Endodermal cell (in vitro differentiated cells): ENCODE data around the gene TGFBR3L. TPM values are rescaled to one million over a fixed set of nuclear protein-coding genes. Genes with fewer than 3 reads are reported as not detected.

Source experiments
- DNase-seq: peaks from one replicate; pipeline ENCODE4 v3.0.0-alpha.2; 2017
- H3K27ac ChIP-seq: 2 replicates; pipeline ENCODE4 v1.5.1; 2013; ENCODE audit warnings: mild to moderate bottlenecking, low read depth, low read length, moderate library complexity
- H3K27me3 ChIP-seq: 2 replicates; pipeline ENCODE4 v1.6.1; 2013; ENCODE audit warnings: mild to moderate bottlenecking, low read length, moderate library complexity; ENCODE audit not compliant: insufficient read depth, control insufficient read depth, poor library complexity, severe bottlenecking
- H3K36me3 ChIP-seq: 2 replicates; pipeline ENCODE4 v1.7.0; 2013; ENCODE audit warnings: mild to moderate bottlenecking, low read length, moderate library complexity; ENCODE audit not compliant: control insufficient read depth, insufficient read depth
- H3K4me1 ChIP-seq: one replicate; pipeline ENCODE4 v1.7.0; 2013; ENCODE audit warnings: low read length; ENCODE audit not compliant: control insufficient read depth, insufficient read depth
- H3K4me3 ChIP-seq: 2 replicates; pipeline ENCODE4 v1.5.1; 2013; ENCODE audit warnings: mild to moderate bottlenecking, low read length, moderate library complexity
- H3K9ac ChIP-seq: 2 replicates; pipeline ENCODE4 v1.6.1; 2013; ENCODE audit warnings: mild to moderate bottlenecking, low read length, moderate library complexity; ENCODE audit not compliant: poor library complexity, severe bottlenecking; ENCODE audit errors: extremely low read depth
- H3K9me3 ChIP-seq: 2 replicates; pipeline ENCODE4 v1.6.1; 2013; ENCODE audit warnings: mild to moderate bottlenecking, low read length, moderate library complexity; ENCODE audit not compliant: control insufficient read depth
- H3K27ac Mint-ChIP-seq: 2 replicates; pipeline ENCODE4 v1.8.0; 2020; ENCODE audit warnings: mixed read lengths
- H3K27me3 Mint-ChIP-seq: 2 replicates; pipeline ENCODE4 v1.8.0; 2021; ENCODE audit warnings: mild to moderate bottlenecking, mixed read lengths; ENCODE audit not compliant: insufficient read depth
- H3K36me3 Mint-ChIP-seq: 2 replicates; pipeline ENCODE4 v1.8.0; 2020; ENCODE audit warnings: low read depth, mixed read lengths
- H3K4me1 Mint-ChIP-seq: 2 replicates; pipeline ENCODE4 v1.8.0; 2020; ENCODE audit warnings: mixed read lengths
- H3K4me3 Mint-ChIP-seq: 2 replicates; pipeline ENCODE4 v1.8.0; 2020; ENCODE audit warnings: mild to moderate bottlenecking, moderate library complexity, mixed read lengths
- H3K9me3 Mint-ChIP-seq: 2 replicates; pipeline ENCODE4 v1.8.0; 2020; ENCODE audit warnings: mild to moderate bottlenecking, mixed read lengths
- CTCF ChIP-seq: fragments of 200-600 bp; sonication (generic); conservative IDR thresholded peaks from 2 replicates; pipeline ENCODE4 v1.5.0; 2021; ENCODE audit warnings: antibody characterized with exemption, mild to moderate bottlenecking
- WGBS, 2 experiments: methylation state at CpG; one replicate each; pipeline versions ENCODE4 v1.1.5 to v1.1.7; 2013; ENCODE audit warnings: missing lambda C conversion rate in 2 of 2, mixed read lengths in 1 of 2; ENCODE audit not compliant: insufficient coverage in 1 of 2, insufficient read length in 1 of 2; 5-methylcytosine and 5-hydroxymethylcytosine counted together
- total RNA-seq, 2 donors: library from RNA; stranded (reverse); fragmentation: NEBNext Ultra II Directional in 1 of 2; extraction: Animal tissue kit (Norgen Biotek cat#: 25700) in 1 of 2; gene quantifications; 2 replicates in 1 of 2; 3 replicates in 1 of 2; pipeline ENCODE4 v1.2.1, GENCODE V29; 2021

The TGFBR3L gene
- total RNA-seq, 2 donors from 2014 or later: 0.84 to 2.2 TPM

DNA sequence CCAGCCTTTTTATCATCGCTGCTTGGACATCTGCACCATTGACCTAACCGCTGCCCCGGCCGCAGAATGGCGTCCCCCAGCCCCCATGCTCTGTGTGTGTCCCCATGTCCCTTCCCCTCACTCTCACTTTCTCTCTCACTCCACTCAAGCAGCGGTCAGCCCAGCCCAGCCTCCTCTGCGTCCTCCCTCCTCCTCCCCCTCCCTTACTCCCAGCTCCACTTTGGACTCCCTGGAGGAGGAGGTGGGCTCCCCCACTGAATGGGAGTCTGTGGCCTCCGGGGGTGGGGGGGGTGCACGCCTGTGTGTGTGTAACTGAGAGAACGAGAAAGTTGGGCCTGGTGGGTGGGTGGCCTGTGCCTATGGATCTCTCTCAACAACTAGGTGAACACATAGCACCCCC, 8.8 kb upstream of the TGFBR3L start:
- no peak for DNase-seq
- H3K27ac ChIP-seq: no peak overlapping the region
- 94 to 100% methylated on average over 4 to 10 of the region's 10 CpGs for WGBS, 2 experiments
- peaks cover 9% of the 10 kb centered on the region for H3K36me3 Mint-ChIP-seq
- H3K4me3 Mint-ChIP-seq: peak overlapping the region; percentile 81
- no peaks in the 10 kb centered on the region for H3K4me1 ChIP-seq
- TF ChIP-seq CTCF: no peak
- no peaks in the 10 kb centered on the region for H3K9me3 ChIP-seq
- peak overlapping the region; percentile 12 for H3K27ac Mint-ChIP-seq
- peaks cover 11% of the 10 kb centered on the region for H3K4me1 Mint-ChIP-seq
- no peak overlapping the region for H3K9ac ChIP-seq
- H3K27me3 ChIP-seq: no peaks in the 10 kb centered on the region
- H3K36me3 ChIP-seq: peaks cover 21% of the 10 kb centered on the region
- no peaks in the 10 kb centered on the region for H3K27me3 Mint-ChIP-seq
- H3K4me3 ChIP-seq: no peak overlapping the region
- H3K9me3 Mint-ChIP-seq: no peaks in the 10 kb centered on the region

DNA sequence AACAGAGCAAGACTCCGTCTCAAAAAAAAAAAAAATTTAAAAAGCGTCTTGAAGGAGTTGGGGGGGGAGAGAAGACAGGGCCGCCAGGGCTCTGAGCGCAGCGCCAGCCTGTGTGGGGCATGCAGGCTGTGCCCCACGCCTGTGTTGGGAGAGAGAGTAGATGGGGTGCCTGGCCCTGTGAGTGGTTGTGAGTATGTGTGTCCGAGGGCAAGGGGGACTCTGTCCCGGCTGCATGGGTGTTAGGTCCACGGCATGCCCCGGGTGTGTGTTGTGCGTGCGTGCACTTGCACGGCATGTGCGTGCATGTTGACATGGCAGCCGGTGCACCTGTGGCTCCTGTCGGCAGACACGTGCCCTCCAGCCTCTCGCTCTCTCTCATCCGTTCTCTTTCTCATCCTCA, 7.5 kb upstream of the TGFBR3L start:
- no peak overlapping the region for H3K4me3 Mint-ChIP-seq
- H3K4me1 Mint-ChIP-seq: peaks cover 11% of the 10 kb centered on the region
- H3K27me3 Mint-ChIP-seq: no peaks in the 10 kb centered on the region
- H3K4me1 ChIP-seq: no peaks in the 10 kb centered on the region
- no peak for TF ChIP-seq CTCF
- no peak overlapping the region for H3K4me3 ChIP-seq
- H3K9me3 ChIP-seq: no peaks in the 10 kb centered on the region
- H3K9ac ChIP-seq: no peak overlapping the region
- no peaks in the 10 kb centered on the region for H3K9me3 Mint-ChIP-seq
- 95 to 97% methylated on average over 17 to 19 of the region's 19 CpGs for WGBS, 2 experiments
- no peak for DNase-seq
- H3K36me3 ChIP-seq: peaks cover 30% of the 10 kb centered on the region
- H3K27ac Mint-ChIP-seq: no peak overlapping the region
- H3K27ac ChIP-seq: no peak overlapping the region
- H3K36me3 Mint-ChIP-seq: peaks cover 15% of the 10 kb centered on the region
- H3K27me3 ChIP-seq: no peaks in the 10 kb centered on the region

GRCh38 chr19:7907544-7907943, 7.1 kb upstream of the TGFBR3L start:
- DNase-seq: no peak
- no peaks in the 10 kb centered on the region for H3K27me3 ChIP-seq
- no peak overlapping the region for H3K4me3 Mint-ChIP-seq
- H3K36me3 Mint-ChIP-seq: peaks cover 15% of the 10 kb centered on the region
- no peaks in the 10 kb centered on the region for H3K4me1 ChIP-seq
- H3K4me3 ChIP-seq: no peak overlapping the region
- WGBS, 2 experiments: 93 to 97% methylated on average over 5 to 11 of the region's 11 CpGs
- H3K4me1 Mint-ChIP-seq: peaks cover 11% of the 10 kb centered on the region
- no peaks in the 10 kb centered on the region for H3K27me3 Mint-ChIP-seq
- H3K27ac ChIP-seq: no peak overlapping the region
- no peak overlapping the region for H3K27ac Mint-ChIP-seq
- H3K36me3 ChIP-seq: peaks cover 30% of the 10 kb centered on the region
- no peak for TF ChIP-seq CTCF
- H3K9me3 Mint-ChIP-seq: no peaks in the 10 kb centered on the region
- H3K9me3 ChIP-seq: no peaks in the 10 kb centered on the region
- H3K9ac ChIP-seq: no peak overlapping the region
